NCI-H748 (cell line): ENCODE measurements around the gene CENPM.

ENCODE experiments used
- DNase-seq: peaks from one replicate; lab custom pipeline; 2025; ENCODE audit not compliant: unreplicated experiment; lab: John Stamatoyannopoulos, UW

The CENPM gene

GRCh38 chr22:41900652-41901312, 46.2 kb downstream of the CENPM start:
- no peak for DNase-seq

- DNase-seq: no peak
Observed at GRCh38 chr22:41899992-41900651, 46.8 kb downstream of the CENPM start.

- no peak for DNase-seq
Observed at GRCh38 chr22:41899110-41899509, 47.8 kb downstream of the CENPM start.

- no peak for DNase-seq
Observed at GRCh38 chr22:41898645-41899044, 48.3 kb downstream of the CENPM start.

GRCh38 chr22:41893591-41894375, 53.2 kb downstream of the CENPM start:
- DNase-seq: no peak

- DNase-seq: no peak
Observed at GRCh38 chr22:41892721-41893120, 54.2 kb downstream of the CENPM start.

- no peak for DNase-seq
Observed at GRCh38 chr22:41891407-41891806, 55.5 kb downstream of the CENPM start.
